ENCODE measurements around the gene PRDM11. TPM values are rescaled to one million over a fixed set of nuclear protein-coding genes. Genes with fewer than 3 reads are reported as not detected.

PRDM11 gene
- total and polyA plus RNA-seq, 10 of the 15 experiments (the other 5 are each of a cell fraction or from before 2014, with no cell fraction given): 0.03 to 2.4 (median 0.53) TPM

DNA sequence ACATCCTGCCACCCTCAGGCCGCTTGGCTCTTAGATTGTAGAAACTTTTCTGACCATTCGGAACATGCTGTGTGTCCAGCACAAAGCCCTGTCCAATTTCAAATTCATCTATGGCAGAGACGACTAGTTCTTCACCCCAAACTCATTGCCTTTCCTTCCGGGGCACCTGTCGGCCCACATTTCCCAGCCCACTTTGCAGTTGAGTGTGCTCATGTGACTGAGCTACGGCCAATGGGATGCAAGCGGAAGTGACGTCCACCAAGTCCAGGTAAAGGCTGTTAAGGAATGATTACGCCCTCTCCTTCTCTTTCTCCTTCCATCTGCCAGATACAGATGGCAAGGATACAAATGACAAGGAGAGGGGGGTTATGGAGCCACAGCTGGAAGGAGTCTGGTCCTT lies 107.2 kb downstream of the PRDM11 start:
- POLR2A ChIA-PET: no interaction called here
- TF ChIP-seq NFYB (IDR thresholded peaks at IDR 0.05; ENCODE audit: insufficient read depth, low read depth, low read length): peak; percentile 64
- no peak for TF ChIP-seq MEF2B (IDR thresholded peaks at IDR 0.05; ENCODE audit: partially characterized antibody, poor library complexity, severe bottlenecking)

DNA sequence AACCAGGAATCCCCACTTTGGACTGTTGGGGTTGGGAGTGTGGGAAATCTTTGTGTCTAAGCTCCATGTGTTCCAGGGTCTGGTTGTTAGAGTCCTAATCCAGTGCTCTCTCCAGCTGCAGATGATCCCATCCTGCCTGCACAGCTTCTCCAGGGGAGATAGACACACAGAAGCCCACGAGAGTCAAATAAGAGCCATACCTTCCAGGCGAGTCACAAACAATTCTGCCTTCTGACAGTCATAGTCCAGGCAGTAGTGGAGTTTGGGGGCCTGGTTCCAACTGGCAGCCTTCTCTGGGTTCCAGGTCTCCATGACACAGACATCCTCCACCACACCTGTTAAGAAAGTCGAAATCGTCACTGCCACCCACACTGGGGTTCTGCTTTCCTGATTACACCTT lies 107.6 kb downstream of the PRDM11 start:
- intact Hi-C loops (cut with micrococcal nuclease; ENCODE audit: unreplicated experiment): no loop called here
- H2AFZ ChIP-seq (ENCODE audit: control insufficient read depth, low read depth, low read length): no peak overlapping the region
- CTCF ChIA-PET: interaction anchor here (1.1 kb wide), 1 partner anchor 34 kb away, joined by 4 read pairs; no protein-coding TSS in a partner anchor
- no peak overlapping the region for H3K9ac ChIP-seq (ENCODE audit: control insufficient read depth, insufficient read depth, low read length)
- no peak overlapping the region for H3K4me2 ChIP-seq (ENCODE audit: control insufficient read depth, insufficient read depth)
- RAD21 ChIA-PET (ENCODE audit: unreplicated experiment): no interaction called here
- SMC1A ChIA-PET (ENCODE audit: uncharacterized antibody, unreplicated experiment): no interaction called here
- H3K4me3 ChIP-seq: no peak overlapping the region
- FAIRE-seq: no peak
- in situ Hi-C loops (cut with MboI): no loop called here
- WGBS (ENCODE audit: insufficient coverage, insufficient replicate concordance, low lambda C conversion rate, missing lambda C conversion rate): 0% methylated on average over 4 of the region's 4 CpGs
- BruUV-seq (replicated peaks): no TSS peak
- H3K27ac ChIP-seq (ENCODE audit: control insufficient read depth, insufficient read depth): no peak overlapping the region
- POLR2A ChIA-PET: no interaction called here
- H3K9me3 ChIP-seq (replicated peaks; ENCODE audit: control insufficient read depth, insufficient read depth, low read length): no peaks in the 10 kb centered on the region
- DNase-seq (ENCODE audit: low read depth, low spot score): no peak
- no peak for ATAC-seq
- H3K79me2 ChIP-seq (ENCODE audit: control insufficient read depth, insufficient read depth, low read length): no peaks in the 10 kb centered on the region
- H3K4me1 ChIP-seq (ENCODE audit: control insufficient read depth, insufficient read depth, low read length): no peaks in the 10 kb centered on the region
- H3K36me3 ChIP-seq (ENCODE audit: control insufficient read depth in 2 of 2, insufficient read depth in 2 of 2, low read length in 1 of 2): no peaks in the 10 kb centered on the region
- no peaks in the 10 kb centered on the region for H4K20me1 ChIP-seq (ENCODE audit: control insufficient read depth, insufficient read depth)
- H3K27me3 ChIP-seq (replicated peaks in 1 of 2; ENCODE audit: control insufficient read depth in 2 of 2, insufficient read depth in 2 of 2, low read length in 1 of 2): no peaks in the 10 kb centered on the region; a peak in 3 of 4 replicates
- TF ChIP-seq RCOR1 (conservative IDR thresholded peaks at IDR 0.05; ENCODE audit: low read depth, low read length): no peak
- no peak for TF ChIP-seq BRCA1 (IDR thresholded peaks at IDR 0.05; ENCODE audit: low read depth, low read length)
- TF ChIP-seq STAT1 (conservative IDR thresholded peaks at IDR 0.05): no peak
- no peak for TF ChIP-seq RFX5 (IDR thresholded peaks at IDR 0.05; ENCODE audit: low read depth, low read length)
- TF ChIP-seq POU2F2 (IDR thresholded peaks at IDR 0.05; ENCODE audit: borderline replicate concordance, low read depth, low read length): no peak
- no peak for TF ChIP-seq FOS (IDR thresholded peaks at IDR 0.05; ENCODE audit: borderline replicate concordance, extremely low read depth, insufficient read length)
- TF ChIP-seq, protein P1, sequence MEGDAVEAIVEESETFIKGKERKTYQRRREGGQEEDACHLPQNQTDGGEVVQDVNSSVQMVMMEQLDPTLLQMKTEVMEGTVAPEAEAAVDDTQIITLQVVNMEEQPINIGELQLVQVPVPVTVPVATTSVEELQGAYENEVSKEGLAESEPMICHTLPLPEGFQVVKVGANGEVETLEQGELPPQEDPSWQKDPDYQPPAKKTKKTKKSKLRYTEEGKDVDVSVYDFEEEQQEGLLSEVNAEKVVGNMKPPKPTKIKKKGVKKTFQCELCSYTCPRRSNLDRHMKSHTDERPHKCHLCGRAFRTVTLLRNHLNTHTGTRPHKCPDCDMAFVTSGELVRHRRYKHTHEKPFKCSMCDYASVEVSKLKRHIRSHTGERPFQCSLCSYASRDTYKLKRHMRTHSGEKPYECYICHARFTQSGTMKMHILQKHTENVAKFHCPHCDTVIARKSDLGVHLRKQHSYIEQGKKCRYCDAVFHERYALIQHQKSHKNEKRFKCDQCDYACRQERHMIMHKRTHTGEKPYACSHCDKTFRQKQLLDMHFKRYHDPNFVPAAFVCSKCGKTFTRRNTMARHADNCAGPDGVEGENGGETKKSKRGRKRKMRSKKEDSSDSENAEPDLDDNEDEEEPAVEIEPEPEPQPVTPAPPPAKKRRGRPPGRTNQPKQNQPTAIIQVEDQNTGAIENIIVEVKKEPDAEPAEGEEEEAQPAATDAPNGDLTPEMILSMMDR (IDR thresholded peaks at IDR 0.05 in 2 of 3, conservative IDR thresholded peaks at IDR 0.05 in 1 of 3; ENCODE audit: control insufficient read depth in 2 of 3, extremely low read depth in 1 of 3, insufficient read depth in 1 of 3, low read depth in 3 of 3, low read length in 3 of 3): no peak
- TF ChIP-seq, protein P2, sequence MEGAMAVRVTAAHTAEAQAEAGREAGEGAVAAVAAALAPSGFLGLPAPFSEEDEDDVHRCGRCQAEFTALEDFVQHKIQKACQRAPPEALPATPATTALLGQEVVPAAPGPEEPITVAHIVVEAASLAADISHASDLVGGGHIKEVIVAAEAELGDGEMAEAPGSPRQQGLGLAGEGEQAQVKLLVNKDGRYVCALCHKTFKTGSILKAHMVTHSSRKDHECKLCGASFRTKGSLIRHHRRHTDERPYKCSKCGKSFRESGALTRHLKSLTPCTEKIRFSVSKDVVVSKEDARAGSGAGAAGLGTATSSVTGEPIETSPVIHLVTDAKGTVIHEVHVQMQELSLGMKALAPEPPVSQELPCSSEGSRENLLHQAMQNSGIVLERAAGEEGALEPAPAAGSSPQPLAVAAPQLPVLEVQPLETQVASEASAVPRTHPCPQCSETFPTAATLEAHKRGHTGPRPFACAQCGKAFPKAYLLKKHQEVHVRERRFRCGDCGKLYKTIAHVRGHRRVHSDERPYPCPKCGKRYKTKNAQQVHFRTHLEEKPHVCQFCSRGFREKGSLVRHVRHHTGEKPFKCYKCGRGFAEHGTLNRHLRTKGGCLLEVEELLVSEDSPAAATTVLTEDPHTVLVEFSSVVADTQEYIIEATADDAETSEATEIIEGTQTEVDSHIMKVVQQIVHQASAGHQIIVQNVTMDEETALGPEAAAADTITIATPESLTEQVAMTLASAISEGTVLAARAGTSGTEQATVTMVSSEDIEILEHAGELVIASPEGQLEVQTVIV (IDR thresholded peaks at IDR 0.05; ENCODE audit: borderline replicate concordance, partially characterized antibody): no peak
- TF ChIP-seq, protein P3, sequence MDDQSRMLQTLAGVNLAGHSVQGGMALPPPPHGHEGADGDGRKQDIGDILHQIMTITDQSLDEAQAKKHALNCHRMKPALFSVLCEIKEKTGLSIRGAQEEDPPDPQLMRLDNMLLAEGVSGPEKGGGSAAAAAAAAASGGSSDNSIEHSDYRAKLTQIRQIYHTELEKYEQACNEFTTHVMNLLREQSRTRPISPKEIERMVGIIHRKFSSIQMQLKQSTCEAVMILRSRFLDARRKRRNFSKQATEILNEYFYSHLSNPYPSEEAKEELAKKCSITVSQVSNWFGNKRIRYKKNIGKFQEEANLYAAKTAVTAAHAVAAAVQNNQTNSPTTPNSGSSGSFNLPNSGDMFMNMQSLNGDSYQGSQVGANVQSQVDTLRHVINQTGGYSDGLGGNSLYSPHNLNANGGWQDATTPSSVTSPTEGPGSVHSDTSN (IDR thresholded peaks at IDR 0.05; ENCODE audit: insufficient replicate concordance, low read depth, low read length): no peak

More for the DNA sequence above, 107.2 kb downstream of the PRDM11 start:
- Histone ChIP-seq H3K9me3 (replicated peaks; ENCODE audit: control insufficient read depth, insufficient read depth, low read length) (no peaks in the 10 kb centered on the region), H3K4me2 (ENCODE audit: control insufficient read depth, insufficient read depth) (no peak overlapping the region), H3K4me1 (ENCODE audit: control insufficient read depth, insufficient read depth, low read length) (no peaks in the 10 kb centered on the region), H3K9ac (ENCODE audit: control insufficient read depth, insufficient read depth, low read length) (no peak overlapping the region), H3K27me3 (replicated peaks in 1 of 2; ENCODE audit: control insufficient read depth in 2 of 2, insufficient read depth in 2 of 2, low read length in 1 of 2) (no peaks in the 10 kb centered on the region; a peak in 3 of 4 replicates), H3K79me2 (ENCODE audit: control insufficient read depth, insufficient read depth, low read length) (no peaks in the 10 kb centered on the region), H4K20me1 (ENCODE audit: control insufficient read depth, insufficient read depth) (no peaks in the 10 kb centered on the region), H3K36me3 (ENCODE audit: control insufficient read depth in 2 of 2, insufficient read depth in 2 of 2, low read length in 1 of 2) (no peaks in the 10 kb centered on the region), H3K27ac (ENCODE audit: control insufficient read depth, insufficient read depth) (no peak overlapping the region), H3K4me3 (no peak overlapping the region), H2AFZ (ENCODE audit: control insufficient read depth, low read depth, low read length) (no peak overlapping the region)
- SMC1A ChIA-PET (ENCODE audit: uncharacterized antibody, unreplicated experiment): no interaction called here
- no peak for FAIRE-seq
- 34% methylated on average over 9 of the region's 9 CpGs for WGBS (ENCODE audit: insufficient coverage, insufficient replicate concordance, low lambda C conversion rate, missing lambda C conversion rate)
- RAD21 ChIA-PET (ENCODE audit: unreplicated experiment): no interaction called here
- no peak for DNase-seq (ENCODE audit: low read depth, low spot score)
- no TSS peak for BruUV-seq (replicated peaks)
- CTCF ChIA-PET: interaction anchor here (1.1 to 1.6 kb wide), 2 partner anchors 34 to 79 kb away, joined by 4 to 5 read pairs; no protein-coding TSS in a partner anchor
- intact Hi-C loops (cut with micrococcal nuclease; ENCODE audit: unreplicated experiment): loop anchor here (2.0 kb wide), 1 partner anchor 39 kb away; no protein-coding TSS in a partner anchor
- in situ Hi-C loops (cut with MboI): no loop called here
- ATAC-seq: no peak
